ENCODE results near the gene PDXDC1. TPM values are rescaled to one million over a fixed set of nuclear protein-coding genes. Genes with fewer than 3 reads are reported as not detected.

Gene PDXDC1
- total and polyA plus RNA-seq, 2 donors (not counting 1 experiment from before 2014, with no cell fraction given) = 48.1 to 103 TPM

DNA sequence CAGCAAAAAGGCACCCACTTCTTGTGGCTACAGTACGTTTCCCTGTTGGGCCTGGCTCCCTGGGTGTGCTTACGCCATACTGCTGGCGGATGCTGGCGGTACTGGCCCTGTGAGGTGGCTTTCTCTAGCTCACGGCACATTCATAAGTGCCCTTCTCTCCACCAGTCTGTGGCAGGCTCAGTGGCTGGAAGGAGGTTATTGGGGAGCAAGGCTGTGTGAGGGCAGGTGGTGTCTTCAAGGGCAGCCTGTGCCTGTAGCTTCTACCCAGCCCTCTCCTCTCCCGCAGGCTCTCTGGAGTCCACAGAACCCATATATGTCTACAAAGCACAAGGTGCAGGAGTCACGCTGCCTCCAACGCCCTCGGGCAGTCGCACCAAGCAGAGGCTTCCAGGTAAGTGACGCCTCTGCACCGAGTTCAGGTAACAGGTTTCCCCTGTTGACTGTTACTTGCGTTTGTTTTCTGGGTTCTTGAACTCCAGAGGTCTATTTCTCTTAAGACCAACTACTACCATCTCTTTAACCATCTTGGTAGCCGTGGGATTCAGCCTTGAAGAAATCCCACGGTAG, 60.4 kb downstream of the PDXDC1 start:
- WGBS (ENCODE audit: insufficient coverage) = 89% methylated on average over 10 of the region's 15 CpGs
- ATAC-seq (ENCODE audit: low read depth) = no peak
- no peak overlapping the region for H3K4me2 ChIP-seq (replicated peaks; ENCODE audit: low read depth, low read length, poor library complexity, severe bottlenecking)
- H3K4me1 Mint-ChIP-seq = no peaks in the 10 kb centered on the region
- H3K79me2 ChIP-seq (ENCODE audit: control insufficient read depth, insufficient read depth, low read length) = no peaks in the 10 kb centered on the region
- TF ChIP-seq EZH2 (IDR thresholded peaks at IDR 0.05; ENCODE audit: borderline replicate concordance, insufficient read depth, low read depth, low read length, poor library complexity, severe bottlenecking) = no peak
- TF ChIP-seq, protein P1, sequence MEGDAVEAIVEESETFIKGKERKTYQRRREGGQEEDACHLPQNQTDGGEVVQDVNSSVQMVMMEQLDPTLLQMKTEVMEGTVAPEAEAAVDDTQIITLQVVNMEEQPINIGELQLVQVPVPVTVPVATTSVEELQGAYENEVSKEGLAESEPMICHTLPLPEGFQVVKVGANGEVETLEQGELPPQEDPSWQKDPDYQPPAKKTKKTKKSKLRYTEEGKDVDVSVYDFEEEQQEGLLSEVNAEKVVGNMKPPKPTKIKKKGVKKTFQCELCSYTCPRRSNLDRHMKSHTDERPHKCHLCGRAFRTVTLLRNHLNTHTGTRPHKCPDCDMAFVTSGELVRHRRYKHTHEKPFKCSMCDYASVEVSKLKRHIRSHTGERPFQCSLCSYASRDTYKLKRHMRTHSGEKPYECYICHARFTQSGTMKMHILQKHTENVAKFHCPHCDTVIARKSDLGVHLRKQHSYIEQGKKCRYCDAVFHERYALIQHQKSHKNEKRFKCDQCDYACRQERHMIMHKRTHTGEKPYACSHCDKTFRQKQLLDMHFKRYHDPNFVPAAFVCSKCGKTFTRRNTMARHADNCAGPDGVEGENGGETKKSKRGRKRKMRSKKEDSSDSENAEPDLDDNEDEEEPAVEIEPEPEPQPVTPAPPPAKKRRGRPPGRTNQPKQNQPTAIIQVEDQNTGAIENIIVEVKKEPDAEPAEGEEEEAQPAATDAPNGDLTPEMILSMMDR (IDR thresholded peaks at IDR 0.05) = no peak
- no peaks in the 10 kb centered on the region for H3K27me3 ChIP-seq (replicated peaks in 1 of 4; ENCODE audit: control extremely low read depth in 1 of 4, control insufficient read depth in 3 of 4, insufficient read depth in 4 of 4, low read length in 3 of 4)
- no peak overlapping the region for H2AFZ ChIP-seq (ENCODE audit: insufficient read depth, low read depth, low read length, poor library complexity, severe bottlenecking)
- H4K20me1 ChIP-seq (ENCODE audit: control insufficient read depth, insufficient read depth, low read length, poor library complexity, severe bottlenecking) = no peaks in the 10 kb centered on the region
- no peaks in the 10 kb centered on the region for H3K9me3 ChIP-seq (ENCODE audit: control extremely low read depth in 1 of 3, control insufficient read depth in 2 of 3, insufficient read depth in 1 of 3, low read length in 2 of 3)
- H3K36me3 ChIP-seq (replicated peaks in 1 of 2; ENCODE audit: control extremely low read depth in 1 of 2, control insufficient read depth in 1 of 2, extremely low read depth in 1 of 2, insufficient read depth in 2 of 2, low read length in 1 of 2) = peaks cover 15 to 92% of the 10 kb centered on the region in 2 experiments
- no peaks in the 10 kb centered on the region for H3K27me3 Mint-ChIP-seq
- no peak for DNase-seq
- no peak overlapping the region for H3K9ac ChIP-seq (ENCODE audit: low read length)
- CTCF ChIA-PET = no interaction called here
- no peak overlapping the region for H3K27ac Mint-ChIP-seq
- intact Hi-C loops (cut with micrococcal nuclease) = no loop called here
- H3K9me3 Mint-ChIP-seq (ENCODE audit: insufficient read depth) = no peaks in the 10 kb centered on the region
- no peak overlapping the region for H3K27ac ChIP-seq (ENCODE audit: low read length in 2 of 2)
- H3K4me3 ChIP-seq (ENCODE audit: control extremely low read depth in 1 of 5, extremely low read depth in 1 of 5, insufficient read depth in 1 of 5, low read depth in 2 of 5, low read length in 4 of 5) = no peak overlapping the region
- POLR2A ChIA-PET = no interaction called here
- no peaks in the 10 kb centered on the region for H3K4me1 ChIP-seq (ENCODE audit: control insufficient read depth in 2 of 2, insufficient read depth in 2 of 2, low read length in 2 of 2)
- no peak overlapping the region for H3K4me3 Mint-ChIP-seq

DNA sequence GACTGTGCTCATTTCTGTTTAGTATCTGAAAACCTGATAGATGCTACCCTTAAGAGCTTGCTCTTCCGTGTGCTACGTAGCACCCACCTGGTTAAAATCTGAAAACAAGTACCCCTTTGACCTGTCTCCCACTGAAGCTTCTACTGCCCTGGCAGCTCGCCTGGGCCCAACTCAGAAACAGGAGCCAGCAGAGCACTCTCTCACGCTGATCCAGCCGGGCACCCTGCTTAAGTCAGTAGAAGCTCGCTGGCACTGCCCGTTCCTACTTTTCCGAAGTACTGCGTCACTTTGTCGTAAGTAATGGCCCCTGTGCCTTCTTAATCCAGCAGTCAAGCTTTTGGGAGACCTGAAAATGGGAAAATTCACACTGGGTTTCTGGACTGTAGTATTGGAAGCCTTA, 62.2 kb downstream of the PDXDC1 start:
- Histone ChIP-seq H4K20me1 (ENCODE audit: control insufficient read depth, insufficient read depth, low read length, poor library complexity, severe bottlenecking) (no peaks in the 10 kb centered on the region), H3K27ac (ENCODE audit: low read length in 2 of 2) (no peak overlapping the region), H3K4me3 (ENCODE audit: control extremely low read depth in 1 of 5, extremely low read depth in 1 of 5, insufficient read depth in 1 of 5, low read depth in 2 of 5, low read length in 4 of 5) (no peak overlapping the region), H3K79me2 (ENCODE audit: control insufficient read depth, insufficient read depth, low read length) (no peaks in the 10 kb centered on the region), H3K36me3 (replicated peaks in 1 of 2; ENCODE audit: control extremely low read depth in 1 of 2, control insufficient read depth in 1 of 2, extremely low read depth in 1 of 2, insufficient read depth in 2 of 2, low read length in 1 of 2) (peaks cover 16 to 93% of the 10 kb centered on the region in 2 experiments), H3K4me1 (ENCODE audit: control insufficient read depth in 2 of 2, insufficient read depth in 2 of 2, low read length in 2 of 2) (no peaks in the 10 kb centered on the region), H3K4me2 (replicated peaks; ENCODE audit: low read depth, low read length, poor library complexity, severe bottlenecking) (no peak overlapping the region), H3K27me3 (replicated peaks in 1 of 4; ENCODE audit: control extremely low read depth in 1 of 4, control insufficient read depth in 3 of 4, insufficient read depth in 4 of 4, low read length in 3 of 4) (no peaks in the 10 kb centered on the region), H2AFZ (ENCODE audit: insufficient read depth, low read depth, low read length, poor library complexity, severe bottlenecking) (no peak overlapping the region), H3K9ac (ENCODE audit: low read length) (no peak overlapping the region), H3K9me3 (ENCODE audit: control extremely low read depth in 1 of 3, control insufficient read depth in 2 of 3, insufficient read depth in 1 of 3, low read length in 2 of 3) (no peaks in the 10 kb centered on the region)
- ChIA-PET CTCF (no interaction called here), POLR2A (no interaction called here)
- intact Hi-C loops (cut with micrococcal nuclease) = no loop called here
- H3K27ac Mint-ChIP-seq = no peak overlapping the region
- H3K4me1 Mint-ChIP-seq = no peaks in the 10 kb centered on the region
- DNase-seq (no peak), ATAC-seq (ENCODE audit: low read depth) (no peak)
- H3K27me3 Mint-ChIP-seq = no peaks in the 10 kb centered on the region
- TF ChIP-seq, protein P1 (IDR thresholded peaks at IDR 0.05) = no peak
- no peak for TF ChIP-seq EZH2 (IDR thresholded peaks at IDR 0.05; ENCODE audit: borderline replicate concordance, insufficient read depth, low read depth, low read length, poor library complexity, severe bottlenecking)
- H3K4me3 Mint-ChIP-seq = no peak overlapping the region
- 95% methylated on average over 8 of the region's 10 CpGs for WGBS (ENCODE audit: insufficient coverage)
- H3K9me3 Mint-ChIP-seq (ENCODE audit: insufficient read depth) = no peaks in the 10 kb centered on the region

All from B cell (primary cell).